Activated naive CD4-positive, alpha-beta T cell treated with anti-CD3 and anti-CD28 coated beads, Interleukin-2, amount 10 ng/mL, durations not matched to agents 7 days and 5 days (primary cell): ENCODE data around the gene GRID1.

Experiments
- CTCF ChIA-PET: fragments of 350-600 bp; sonication (Branson Sonifier 250); formaldehyde crosslinking; loops from one replicate; lab custom pipeline; 2021; ENCODE audit warnings: antibody characterized with exemption; lab: Charles Lee
- DNase-seq: peaks from one replicate; pipeline ENCODE4 v3.0.0-alpha.2; 2020
- H3K27ac Mint-ChIP-seq: one replicate; pipeline ENCODE4 v1.8.0; 2021; ENCODE audit warnings: mild to moderate bottlenecking, moderate library complexity, mixed read lengths
- H3K27me3 Mint-ChIP-seq: one replicate; pipeline ENCODE4 v1.8.0; 2021; ENCODE audit warnings: mild to moderate bottlenecking, mixed read lengths
- H3K36me3 Mint-ChIP-seq: one replicate; pipeline ENCODE4 v1.8.0; 2021; ENCODE audit warnings: mixed read lengths
- H3K4me1 Mint-ChIP-seq: one replicate; pipeline ENCODE4 v1.8.0; 2021; ENCODE audit warnings: mixed read lengths
- H3K4me3 Mint-ChIP-seq: one replicate; pipeline ENCODE4 v1.8.0; 2021; ENCODE audit warnings: mild to moderate bottlenecking, moderate library complexity, mixed read lengths
- H3K9me3 Mint-ChIP-seq: one replicate; pipeline ENCODE4 v1.8.0; 2021; ENCODE audit warnings: mixed read lengths

The GRID1 gene

DNA sequence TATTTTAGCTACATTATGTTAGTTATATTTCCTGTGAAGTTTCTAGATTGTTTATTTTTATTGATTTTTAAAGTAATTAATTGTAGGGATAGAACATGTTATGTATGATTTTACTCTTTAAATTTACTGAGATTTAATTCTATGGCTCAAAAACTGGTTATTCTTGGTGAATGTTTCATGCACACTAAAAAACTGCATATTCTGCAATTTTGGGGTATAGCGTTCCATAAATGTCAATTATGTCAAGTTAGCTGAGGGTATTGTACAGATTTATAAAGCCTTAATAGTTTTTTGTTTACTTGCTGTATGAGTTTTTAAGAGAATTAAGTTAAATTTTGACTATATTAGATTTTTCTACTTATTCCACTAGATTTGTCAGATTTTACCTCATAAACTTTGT, 669.7 kb downstream of the GRID1 start:
- Mint-ChIP-seq H3K36me3 (no peaks in the 10 kb centered on the region), H3K27me3 (no peaks in the 10 kb centered on the region), H3K4me3 (no peak overlapping the region), H3K4me1 (no peaks in the 10 kb centered on the region), H3K9me3 (no peaks in the 10 kb centered on the region), H3K27ac (no peak overlapping the region)
- no peak for DNase-seq
- CTCF ChIA-PET, result no interaction called here

DNA sequence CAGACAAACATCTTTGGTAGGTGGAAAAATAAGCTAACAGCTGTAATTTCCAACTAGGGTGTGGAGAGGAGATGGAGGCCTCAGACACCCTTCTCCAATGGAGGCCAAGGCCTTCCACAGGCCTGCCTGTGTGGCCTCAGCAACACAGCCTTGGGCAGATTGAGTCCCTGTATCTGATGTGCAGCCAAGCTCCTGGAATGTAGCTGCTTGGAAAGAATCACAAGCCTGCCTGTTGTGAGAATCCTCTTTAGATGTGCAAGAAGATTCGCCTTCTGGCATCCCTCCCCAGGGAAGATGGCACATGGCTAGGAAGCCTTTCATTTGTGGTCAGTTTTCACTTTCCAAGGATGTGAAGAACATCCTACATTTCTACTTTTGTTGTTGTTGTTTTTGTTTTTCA, 684.0 kb downstream of the GRID1 start:
- Mint-ChIP-seq H3K36me3 (no peaks in the 10 kb centered on the region), H3K4me3 (no peak overlapping the region), H3K27me3 (no peaks in the 10 kb centered on the region), H3K9me3 (no peaks in the 10 kb centered on the region), H3K27ac (no peak overlapping the region), H3K4me1 (no peaks in the 10 kb centered on the region)
- no peak for DNase-seq
- CTCF ChIA-PET, result no interaction called here

GRCh38 chr10:85679710-85680109, 686.9 kb downstream of the GRID1 start:
- CTCF ChIA-PET, result no interaction called here
- Mint-ChIP-seq H3K36me3 (no peaks in the 10 kb centered on the region), H3K27me3 (no peaks in the 10 kb centered on the region), H3K27ac (no peak overlapping the region), H3K4me3 (no peak overlapping the region), H3K4me1 (no peaks in the 10 kb centered on the region), H3K9me3 (no peaks in the 10 kb centered on the region)
- DNase-seq, result no peak

GRCh38 chr10:85679061-85679460, 687.5 kb downstream of the GRID1 start:
- Mint-ChIP-seq H3K4me1 (no peaks in the 10 kb centered on the region), H3K36me3 (no peaks in the 10 kb centered on the region), H3K9me3 (no peaks in the 10 kb centered on the region), H3K27ac (no peak overlapping the region), H3K4me3 (no peak overlapping the region), H3K27me3 (no peaks in the 10 kb centered on the region)
- no peak for DNase-seq
- CTCF ChIA-PET, result no interaction called here

DNA sequence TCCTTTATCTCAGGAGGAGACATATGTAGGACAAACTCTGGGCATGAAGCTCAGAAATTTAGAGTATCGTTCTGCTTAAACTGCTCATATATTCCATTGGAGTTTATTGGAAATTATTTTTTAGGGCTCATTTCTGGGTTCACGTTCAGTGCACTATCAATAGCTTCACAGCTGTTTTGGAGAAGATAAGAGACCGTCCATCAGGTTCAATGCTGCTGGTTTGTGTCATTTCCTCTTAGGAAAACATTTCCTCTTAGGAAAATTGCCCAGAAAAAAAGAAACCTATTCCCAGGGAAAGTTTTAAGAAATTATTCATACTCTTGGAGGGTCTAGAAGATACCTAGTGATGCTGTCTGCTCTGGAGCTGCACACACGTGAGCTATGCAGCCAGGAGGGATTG, 691.7 kb downstream of the GRID1 start:
- no peak for DNase-seq
- Mint-ChIP-seq H3K4me1 (peaks cover 12% of the 10 kb centered on the region), H3K27ac (no peak overlapping the region), H3K4me3 (no peak overlapping the region), H3K9me3 (peaks cover 8% of the 10 kb centered on the region), H3K27me3 (no peaks in the 10 kb centered on the region), H3K36me3 (no peaks in the 10 kb centered on the region)
- CTCF ChIA-PET, result no interaction called here

DNA sequence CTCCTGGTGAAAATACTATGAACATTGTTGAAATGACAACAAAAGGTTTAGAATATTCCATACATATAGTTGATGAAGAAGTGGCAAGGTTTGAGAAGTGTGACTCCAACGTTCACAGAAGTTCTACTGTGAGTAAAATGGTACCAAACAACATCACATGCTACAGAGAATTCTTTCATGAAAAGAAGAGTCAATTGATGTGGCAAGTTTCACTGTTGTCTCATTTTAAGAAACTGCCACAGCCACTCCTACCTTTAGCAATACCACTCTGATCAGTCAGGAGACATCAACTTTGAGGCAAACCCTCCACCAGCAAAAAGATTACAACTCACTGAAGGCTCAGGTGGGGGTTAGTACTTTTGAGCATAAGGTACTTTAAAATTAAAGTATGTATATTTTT, 693.3 kb downstream of the GRID1 start:
- DNase-seq, result no peak
- CTCF ChIA-PET, result no interaction called here
- H3K27ac Mint-ChIP-seq, result no peak overlapping the region
- H3K4me1 Mint-ChIP-seq, result peaks cover 12% of the 10 kb centered on the region
- no peaks in the 10 kb centered on the region for H3K36me3 Mint-ChIP-seq
- H3K4me3 Mint-ChIP-seq, result no peak overlapping the region
- H3K27me3 Mint-ChIP-seq, result no peaks in the 10 kb centered on the region
- H3K9me3 Mint-ChIP-seq, result peaks cover 8% of the 10 kb centered on the region

- DNase-seq, result no peak
- peaks cover 12% of the 10 kb centered on the region for H3K4me1 Mint-ChIP-seq
- H3K4me3 Mint-ChIP-seq, result no peak overlapping the region
- no peak overlapping the region for H3K27ac Mint-ChIP-seq
- H3K9me3 Mint-ChIP-seq, result peaks cover 8% of the 10 kb centered on the region
- CTCF ChIA-PET, result no interaction called here
- no peaks in the 10 kb centered on the region for H3K36me3 Mint-ChIP-seq
- H3K27me3 Mint-ChIP-seq, result no peaks in the 10 kb centered on the region
Measured at GRCh38 chr10:85671530-85671929, 695.1 kb downstream of the GRID1 start.

- Mint-ChIP-seq H3K9me3 (peaks cover 8% of the 10 kb centered on the region), H3K27me3 (no peaks in the 10 kb centered on the region)
Measured at GRCh38 chr10:85668522-85668921, 698.1 kb downstream of the GRID1 start.

GRCh38 chr10:85667638-85668233, 698.9 kb downstream of the GRID1 start:
- peaks cover 6% of the 10 kb centered on the region for H3K4me1 Mint-ChIP-seq
- no peaks in the 10 kb centered on the region for H3K27me3 Mint-ChIP-seq
- no peak overlapping the region for H3K4me3 Mint-ChIP-seq
- H3K36me3 Mint-ChIP-seq, result no peaks in the 10 kb centered on the region
- H3K9me3 Mint-ChIP-seq, result peaks cover 1% of the 10 kb centered on the region
- CTCF ChIA-PET, result no interaction called here
- no peak overlapping the region for H3K27ac Mint-ChIP-seq
- no peak for DNase-seq

More at GRCh38 chr10:85668522-85668921, 698.1 kb downstream of the GRID1 start:
- no peak for DNase-seq
- no peak overlapping the region for H3K27ac Mint-ChIP-seq
- no peak overlapping the region for H3K4me3 Mint-ChIP-seq
- H3K36me3 Mint-ChIP-seq, result no peaks in the 10 kb centered on the region
- CTCF ChIA-PET, result no interaction called here
- H3K4me1 Mint-ChIP-seq, result peaks cover 12% of the 10 kb centered on the region

GRCh38 chr10:85666987-85667386, 699.6 kb downstream of the GRID1 start:
- H3K4me3 Mint-ChIP-seq, result no peak overlapping the region
- no peaks in the 10 kb centered on the region for H3K36me3 Mint-ChIP-seq
- no peak for DNase-seq
- H3K9me3 Mint-ChIP-seq, result no peaks in the 10 kb centered on the region
- H3K27ac Mint-ChIP-seq, result no peak overlapping the region
- H3K4me1 Mint-ChIP-seq, result peaks cover 6% of the 10 kb centered on the region
- no peaks in the 10 kb centered on the region for H3K27me3 Mint-ChIP-seq
- CTCF ChIA-PET, result no interaction called here

GRCh38 chr10:85666102-85666501, 700.5 kb downstream of the GRID1 start:
- Mint-ChIP-seq H3K27me3 (no peaks in the 10 kb centered on the region), H3K4me3 (no peak overlapping the region), H3K27ac (no peak overlapping the region), H3K4me1 (no peaks in the 10 kb centered on the region), H3K36me3 (no peaks in the 10 kb centered on the region), H3K9me3 (no peaks in the 10 kb centered on the region)
- no peak for DNase-seq
- CTCF ChIA-PET, result no interaction called here

DNA sequence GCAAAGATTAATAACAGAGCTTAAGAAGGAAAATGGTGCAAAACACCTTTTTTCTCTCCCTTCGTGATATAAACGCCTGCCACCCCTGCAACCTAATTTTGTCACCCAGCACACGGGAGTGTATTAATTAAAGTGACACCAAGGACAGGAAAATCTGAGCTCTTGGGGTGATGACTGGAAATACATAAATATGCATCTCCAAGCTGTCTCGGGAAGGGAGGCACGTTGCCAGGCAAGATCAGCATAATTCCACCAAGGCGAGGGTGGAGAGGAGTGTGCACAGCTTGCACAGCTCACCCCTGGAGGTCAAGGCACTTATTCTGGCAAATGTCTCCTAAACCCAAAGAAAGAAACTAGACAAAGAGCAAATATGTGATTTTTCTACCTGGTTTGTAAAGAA, 700.9 kb downstream of the GRID1 start:
- CTCF ChIA-PET, result no interaction called here
- H3K36me3 Mint-ChIP-seq, result no peaks in the 10 kb centered on the region
- H3K9me3 Mint-ChIP-seq, result no peaks in the 10 kb centered on the region
- no peaks in the 10 kb centered on the region for H3K27me3 Mint-ChIP-seq
- no peaks in the 10 kb centered on the region for H3K4me1 Mint-ChIP-seq
- no peak overlapping the region for H3K4me3 Mint-ChIP-seq
- no peak for DNase-seq
- H3K27ac Mint-ChIP-seq, result no peak overlapping the region

- no peaks in the 10 kb centered on the region for H3K27me3 Mint-ChIP-seq
- no peaks in the 10 kb centered on the region for H3K4me1 Mint-ChIP-seq
- H3K9me3 Mint-ChIP-seq, result no peaks in the 10 kb centered on the region
- no peak for DNase-seq
- H3K36me3 Mint-ChIP-seq, result no peaks in the 10 kb centered on the region
- no peak overlapping the region for H3K27ac Mint-ChIP-seq
- CTCF ChIA-PET, result no interaction called here
- H3K4me3 Mint-ChIP-seq, result no peak overlapping the region
Measured at GRCh38 chr10:85665078-85665477, 701.5 kb downstream of the GRID1 start.

DNA sequence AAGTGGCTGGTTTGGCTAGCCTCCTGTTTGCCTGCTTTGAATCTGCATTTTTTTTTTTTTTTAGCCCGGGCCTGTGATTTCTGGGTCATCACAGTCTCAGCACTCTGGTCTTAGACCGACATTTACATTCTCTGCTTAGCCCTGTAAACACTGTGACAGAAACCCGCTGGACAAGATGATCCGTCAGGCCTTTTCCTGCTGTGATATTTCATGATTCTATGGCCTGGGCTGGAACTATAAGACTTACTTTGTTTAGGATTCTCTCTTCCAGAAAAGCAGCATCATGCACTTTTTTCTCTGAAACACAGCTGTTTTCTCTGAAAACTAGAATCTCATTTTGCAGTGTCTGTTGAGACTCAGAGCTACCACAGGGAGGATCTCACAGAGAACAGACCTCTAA, 705.5 kb downstream of the GRID1 start:
- CTCF ChIA-PET, result interaction anchor here (0.9 kb wide), 1 partner anchor 377 kb away, joined by 5 read pairs; no protein-coding TSS in a partner anchor
- Mint-ChIP-seq H3K9me3 (no peaks in the 10 kb centered on the region), H3K4me3 (no peak overlapping the region), H3K36me3 (no peaks in the 10 kb centered on the region), H3K27me3 (no peaks in the 10 kb centered on the region), H3K4me1 (no peaks in the 10 kb centered on the region), H3K27ac (no peak overlapping the region)
- DNase-seq, result no peak

DNA sequence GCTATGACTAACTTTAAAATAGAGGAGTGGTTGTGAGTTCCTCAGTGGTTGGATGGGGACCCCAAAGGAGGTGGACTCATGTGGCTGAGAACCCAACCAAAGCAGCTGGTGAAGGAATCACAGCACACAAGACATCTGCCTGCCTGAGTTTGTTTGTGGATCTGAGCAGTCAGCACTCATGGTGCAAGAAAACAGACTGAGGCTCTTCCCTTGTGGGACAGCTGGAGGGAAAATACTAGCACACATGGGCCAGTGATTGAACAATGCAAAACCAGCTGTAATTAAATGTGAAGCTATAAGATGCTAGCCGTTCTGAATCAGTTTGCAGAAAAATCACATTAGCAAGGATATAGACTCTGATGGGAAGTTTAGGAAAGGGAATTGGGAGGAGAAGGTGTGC, 707.3 kb downstream of the GRID1 start:
- CTCF ChIA-PET, result no interaction called here
- DNase-seq, result no peak
- Mint-ChIP-seq H3K27ac (no peak overlapping the region), H3K9me3 (no peaks in the 10 kb centered on the region), H3K27me3 (no peaks in the 10 kb centered on the region), H3K4me1 (no peaks in the 10 kb centered on the region), H3K36me3 (no peaks in the 10 kb centered on the region), H3K4me3 (no peak overlapping the region)

DNA sequence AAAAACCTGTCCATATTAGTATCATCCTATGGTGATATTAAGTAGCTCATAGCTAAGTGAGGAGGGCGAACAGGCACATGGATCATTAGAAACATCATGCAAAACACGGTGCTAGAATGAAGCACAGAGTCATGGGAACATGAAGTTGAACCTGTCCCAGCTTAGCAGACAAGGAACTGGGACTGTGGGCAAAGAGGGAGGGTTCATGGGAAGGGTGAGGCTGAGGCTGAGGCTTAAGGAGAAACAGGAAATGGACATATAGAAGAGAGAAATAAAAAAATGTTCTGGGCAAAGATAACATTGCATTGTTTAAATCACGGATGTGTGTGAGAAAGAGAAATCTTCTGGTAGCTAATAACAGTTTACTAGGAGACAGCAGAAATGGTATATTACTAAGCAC, 708.1 kb downstream of the GRID1 start:
- CTCF ChIA-PET, result no interaction called here
- H3K9me3 Mint-ChIP-seq, result no peaks in the 10 kb centered on the region
- no peak overlapping the region for H3K27ac Mint-ChIP-seq
- no peak overlapping the region for H3K4me3 Mint-ChIP-seq
- DNase-seq, result no peak
- no peaks in the 10 kb centered on the region for H3K27me3 Mint-ChIP-seq
- no peaks in the 10 kb centered on the region for H3K36me3 Mint-ChIP-seq
- H3K4me1 Mint-ChIP-seq, result no peaks in the 10 kb centered on the region
